Erythroblast (primary cell): ENCODE measurements around the gene MIR17HG.

Source experiments
- DNase-seq, 2 experiments: peaks; one replicate each; lab custom pipeline; 2025; lab: John Stamatoyannopoulos, UW
- GATA1 ChIP-seq: IDR thresholded peaks from 2 replicates; pipeline ENCODE4 v1.6.1; 2011; ENCODE audit warnings: low read depth, mild to moderate bottlenecking, control low read depth, low read length, moderate library complexity
- POLR2A ChIP-seq: IDR thresholded peaks from 2 replicates; pipeline ENCODE4 v1.6.1; 2011; ENCODE audit warnings: mild to moderate bottlenecking, low read length

MIR17HG gene

GRCh38 chr13:91355099-91355825 is 7.8 kb downstream of the MIR17HG start:
- TF ChIP-seq POLR2A (no peak), GATA1 (no peak)
- no peak for DNase-seq

GRCh38 chr13:91355826-91356710 is 8.6 kb downstream of the MIR17HG start:
- no peak for TF ChIP-seq GATA1
- DNase-seq: no peak

GRCh38 chr13:91356919-91357612 is 9.6 kb downstream of the MIR17HG start:
- DNase-seq: no peak
- TF ChIP-seq POLR2A (no peak), GATA1 (no peak)

- TF ChIP-seq POLR2A (peak; percentile 10), GATA1 (no peak)
- no peak for DNase-seq
Measured at GRCh38 chr13:91357613-91358386, 10.3 kb downstream of the MIR17HG start.

GRCh38 chr13:91358387-91358782 is 10.9 kb downstream of the MIR17HG start:
- TF ChIP-seq POLR2A: no peak
- TF ChIP-seq GATA1: no peak
- no peak for DNase-seq

GRCh38 chr13:91359111-91359510 is 11.6 kb downstream of the MIR17HG start:
- TF ChIP-seq POLR2A: no peak
- TF ChIP-seq GATA1: no peak
- peak; percentile 6 to 26 for DNase-seq

GRCh38 chr13:91359631-91360030 is 12.1 kb downstream of the MIR17HG start:
- TF ChIP-seq GATA1 (no peak), POLR2A (peak; percentile 0)

GRCh38 chr13:91360246-91360751 is 12.8 kb downstream of the MIR17HG start:
- TF ChIP-seq POLR2A (no peak), GATA1 (no peak)
- DNase-seq: no peak

More at GRCh38 chr13:91359631-91360030, 12.1 kb downstream of the MIR17HG start:
- no peak for DNase-seq

GRCh38 chr13:91361755-91362271 is 14.3 kb downstream of the MIR17HG start:
- no peak for TF ChIP-seq POLR2A
- TF ChIP-seq GATA1: no peak
- DNase-seq: no peak

GRCh38 chr13:91362908-91363307 is 15.4 kb downstream of the MIR17HG start:
- no peak for TF ChIP-seq GATA1
- TF ChIP-seq POLR2A: no peak

GRCh38 chr13:91368101-91368500 is 20.6 kb downstream of the MIR17HG start:
- TF ChIP-seq POLR2A (no peak), GATA1 (no peak)
- no peak for DNase-seq

More at GRCh38 chr13:91362908-91363307, 15.4 kb downstream of the MIR17HG start:
- DNase-seq: no peak

- TF ChIP-seq GATA1 (no peak), POLR2A (no peak)
- no peak for DNase-seq
Measured at GRCh38 chr13:91368676-91369440, 21.4 kb downstream of the MIR17HG start.

GRCh38 chr13:91369441-91369831 is 21.9 kb downstream of the MIR17HG start:
- TF ChIP-seq GATA1 (no peak), POLR2A (no peak)
- DNase-seq: no peak
